Body of pancreas (tissue), 4 donors: Measurements from ENCODE around the gene E2F3.

Experiments used
- CTCF ChIP-seq, 7 experiments: fragments of 450-650 bp in 4 of 7; fragments of 200-600 bp in 3 of 7; sonication (generic) in 3 of 7; IDR thresholded peaks; one replicate each; pipeline ENCODE4 v1.5.1; 2016 to 2019; ENCODE audit warnings: antibody characterized with exemption in 7 of 7
- POLR2A ChIP-seq, 3 donors: fragments of 450-650 bp; IDR thresholded peaks; one replicate each; pipeline ENCODE4 v1.6.1; 2016; ENCODE audit warnings: antibody characterized with exemption in 3 of 3, mild to moderate bottlenecking in 2 of 3

- no peak for TF ChIP-seq CTCF (IDR thresholded peaks at IDR 0.05)
- TF ChIP-seq POLR2A (IDR thresholded peaks at IDR 0.05) = no peak
Measured at GRCh38 chr6:20399518-20399917, 2.2 kb upstream of the E2F3 start.
